NCI-H2081 treated with DMSO at 0.1 percent for 48 hours (cell line): ENCODE results near the gene ECPAS.
"Not testable (repeated sequence)": the region's sequence is repeated elsewhere in the genome, so short reads cannot be mapped to it uniquely, and the experiment has no call there.

Experiments
- DNase-seq: peaks from one replicate; lab custom pipeline; 2025; lab: John Stamatoyannopoulos, UW

Gene ECPAS, protein sequence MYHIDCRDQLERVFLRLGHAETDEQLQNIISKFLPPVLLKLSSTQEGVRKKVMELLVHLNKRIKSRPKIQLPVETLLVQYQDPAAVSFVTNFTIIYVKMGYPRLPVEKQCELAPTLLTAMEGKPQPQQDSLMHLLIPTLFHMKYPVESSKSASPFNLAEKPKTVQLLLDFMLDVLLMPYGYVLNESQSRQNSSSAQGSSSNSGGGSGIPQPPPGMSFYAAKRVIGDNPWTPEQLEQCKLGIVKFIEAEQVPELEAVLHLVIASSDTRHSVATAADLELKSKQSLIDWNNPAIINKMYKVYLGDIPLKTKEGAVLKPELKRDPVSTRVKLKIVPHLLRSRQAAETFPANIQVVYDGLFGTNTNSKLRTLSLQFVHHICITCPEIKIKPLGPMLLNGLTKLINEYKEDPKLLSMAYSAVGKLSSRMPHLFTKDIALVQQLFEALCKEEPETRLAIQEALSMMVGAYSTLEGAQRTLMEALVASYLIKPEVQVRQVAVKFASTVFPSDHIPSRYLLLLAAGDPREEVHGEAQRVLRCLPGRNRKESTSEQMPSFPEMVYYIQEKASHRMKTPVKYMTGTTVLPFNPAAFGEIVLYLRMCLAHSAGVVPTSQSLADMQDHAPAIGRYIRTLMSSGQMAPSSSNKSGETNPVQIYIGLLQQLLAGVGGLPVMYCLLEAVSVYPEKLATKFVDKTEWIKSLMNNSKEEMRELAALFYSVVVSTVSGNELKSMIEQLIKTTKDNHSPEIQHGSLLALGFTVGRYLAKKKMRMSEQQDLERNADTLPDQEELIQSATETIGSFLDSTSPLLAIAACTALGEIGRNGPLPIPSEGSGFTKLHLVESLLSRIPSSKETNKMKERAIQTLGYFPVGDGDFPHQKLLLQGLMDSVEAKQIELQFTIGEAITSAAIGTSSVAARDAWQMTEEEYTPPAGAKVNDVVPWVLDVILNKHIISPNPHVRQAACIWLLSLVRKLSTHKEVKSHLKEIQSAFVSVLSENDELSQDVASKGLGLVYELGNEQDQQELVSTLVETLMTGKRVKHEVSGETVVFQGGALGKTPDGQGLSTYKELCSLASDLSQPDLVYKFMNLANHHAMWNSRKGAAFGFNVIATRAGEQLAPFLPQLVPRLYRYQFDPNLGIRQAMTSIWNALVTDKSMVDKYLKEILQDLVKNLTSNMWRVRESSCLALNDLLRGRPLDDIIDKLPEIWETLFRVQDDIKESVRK (N-terminal part only)

DNA sequence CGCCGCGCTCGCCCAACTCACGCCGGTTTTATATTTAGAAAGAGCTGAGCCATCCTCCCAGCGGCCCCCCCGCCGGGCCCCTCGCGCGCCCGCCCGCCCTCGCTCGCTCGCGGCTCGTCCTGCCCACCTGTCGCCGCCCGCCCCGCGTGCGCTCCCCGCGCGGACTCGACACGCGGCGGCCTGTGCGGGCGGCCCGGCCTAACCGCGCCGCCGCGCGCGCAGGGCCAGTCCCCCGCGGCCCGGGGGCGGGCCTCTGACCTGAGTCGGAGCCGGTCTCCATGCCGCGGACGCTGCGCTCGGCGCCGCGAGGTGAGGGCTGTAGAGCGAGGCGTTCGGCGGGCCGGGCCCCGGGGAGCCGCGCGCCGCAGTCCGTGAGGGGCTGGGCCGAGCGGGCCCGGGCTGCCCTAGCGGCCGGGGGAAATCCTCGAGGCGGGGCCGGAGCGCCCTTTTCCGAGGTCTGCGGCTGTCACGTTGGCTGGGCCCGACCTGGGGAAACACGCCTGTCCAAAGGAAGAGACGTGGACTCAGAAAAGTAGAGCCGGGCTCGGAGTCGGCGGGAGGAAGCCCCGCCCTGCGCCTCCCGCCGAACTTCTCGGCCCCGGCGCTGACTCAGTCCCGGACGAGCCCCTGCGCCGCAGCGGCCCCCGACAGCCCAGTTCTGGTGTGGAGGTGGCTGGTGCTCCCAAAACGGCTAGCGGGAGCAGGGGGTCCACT, at the start of gene ECPAS:
ECPAS (minus strand) TSS at position 526 of the 714 bp plus-strand sequence. CDS start 11,465 bp downstream, outside the sequence.
- DNase-seq = no peak

- DNase-seq = no peak
These were observed 49.1 kb upstream of the ECPAS start for GRCh38 chr9:111533099-111533790.

DNA sequence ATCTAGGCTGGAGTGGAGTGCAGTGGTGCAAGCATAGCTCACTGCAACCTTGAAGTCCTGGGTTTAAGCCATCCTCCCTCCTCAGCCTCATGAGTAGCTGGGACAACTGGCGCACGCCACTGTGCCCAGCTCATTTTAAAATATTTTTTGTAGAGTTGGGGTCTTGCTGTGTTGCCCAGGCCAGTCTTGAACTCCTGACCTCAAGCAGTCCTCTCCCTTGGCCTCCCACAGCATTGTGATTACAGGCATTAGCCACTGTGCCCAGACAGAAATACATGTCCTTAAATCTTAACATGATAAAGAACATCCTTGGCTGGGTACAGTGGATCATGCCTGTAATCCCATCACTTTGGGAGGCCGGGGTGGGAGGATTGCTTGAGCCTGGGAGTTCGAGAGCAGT, 47.5 kb upstream of the ECPAS start:
- DNase-seq = no peak

- DNase-seq = no peak
These were observed 45.6 kb upstream of the ECPAS start for GRCh38 chr9:111529787-111530186.

GRCh38 chr9:111527347-111527746, 43.2 kb upstream of the ECPAS start:
- DNase-seq = no peak

DNA sequence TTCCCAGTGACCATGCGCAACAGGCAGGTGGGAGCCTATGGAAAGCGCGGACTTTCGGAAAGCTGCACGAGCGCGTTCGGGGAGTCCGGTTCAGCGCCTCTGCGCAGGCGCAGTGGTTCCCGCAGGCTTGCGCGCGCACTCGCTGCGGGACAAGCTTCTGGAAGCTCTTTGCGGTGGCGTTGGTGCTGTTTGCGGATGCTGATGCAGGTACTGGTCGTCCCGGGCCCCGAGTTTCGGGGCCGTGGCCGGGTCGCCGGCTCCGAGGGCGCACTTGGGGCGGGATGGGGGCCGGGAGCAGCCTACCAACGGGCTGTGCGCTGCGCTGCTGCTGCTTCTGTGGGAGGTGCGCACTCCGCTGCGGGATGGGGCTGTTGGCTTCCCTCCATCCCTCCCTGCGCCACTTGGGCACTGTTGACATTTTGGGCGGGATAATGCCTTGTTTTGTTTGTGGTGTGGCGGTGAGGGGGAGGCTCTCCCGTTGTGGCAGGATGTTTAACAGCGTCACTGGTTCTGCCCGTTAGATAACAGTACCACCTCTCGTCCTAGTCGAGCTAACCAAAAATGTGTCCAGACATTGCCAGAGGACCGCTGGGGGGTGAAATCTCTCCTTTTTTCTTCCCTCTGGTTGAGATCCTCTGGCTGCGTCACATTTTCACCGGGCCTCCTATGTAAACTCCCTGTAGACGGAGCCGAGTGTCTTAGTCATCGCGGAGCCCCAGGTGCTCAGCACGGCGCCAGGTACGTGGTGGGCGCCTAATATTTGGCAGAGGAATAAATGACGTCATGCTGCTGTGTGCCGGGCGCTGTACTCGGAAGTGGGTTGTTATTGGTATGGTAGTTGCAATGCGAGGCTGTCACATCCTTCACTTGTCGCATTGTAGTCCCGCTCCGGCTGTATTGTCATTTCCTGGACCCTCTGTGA, 41.1 kb upstream of the ECPAS start, which contains the start of gene ZNF483:
ZNF483 (plus strand) TSS at position 124 of the 922 bp plus-strand sequence. CDS start 2,217 bp downstream, outside the sequence.
- peak; percentile 43 for DNase-seq

DNA sequence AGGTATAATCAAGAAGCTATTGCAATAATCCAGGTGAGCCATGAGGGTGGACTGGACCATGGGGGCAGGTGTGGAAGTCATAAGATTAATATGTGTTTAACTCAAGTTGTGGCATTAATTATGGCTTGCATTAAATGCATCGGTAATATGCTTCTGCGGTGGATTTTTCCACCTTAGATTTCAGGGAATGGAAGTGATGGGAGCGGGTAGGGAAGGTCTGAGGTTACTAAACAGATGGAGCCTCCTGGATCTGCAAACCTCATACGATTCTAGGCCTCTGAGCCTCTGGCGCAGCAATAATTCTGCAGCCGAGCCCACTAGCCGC, 40.5 kb upstream of the ECPAS start:
- no peak for DNase-seq

GRCh38 chr9:111516061-111516465, 31.9 kb upstream of the ECPAS start:
- no peak for DNase-seq

GRCh38 chr9:111514967-111515366, 30.8 kb upstream of the ECPAS start:
- no peak for DNase-seq

DNA sequence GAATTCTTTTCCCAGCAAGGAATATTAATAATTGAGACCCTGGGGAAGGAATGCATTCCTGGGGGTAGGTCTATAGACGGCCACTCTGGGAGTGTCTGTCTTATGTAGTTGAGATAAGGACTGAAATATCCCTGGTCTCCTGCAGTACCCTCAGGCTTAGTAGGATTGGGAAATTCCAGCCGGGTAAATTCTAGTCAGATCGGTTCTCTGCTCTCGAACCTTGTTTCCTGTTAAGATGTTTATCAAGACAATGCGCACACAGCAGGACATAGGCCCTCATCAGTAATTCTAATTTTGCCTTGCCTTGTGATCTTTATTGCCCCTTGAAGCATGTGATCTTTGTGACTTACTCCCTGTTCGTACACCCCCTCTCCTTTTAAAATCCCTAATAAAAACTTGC, 27.4 kb upstream of the ECPAS start:
- DNase-seq = not testable (repeated sequence)

DNA sequence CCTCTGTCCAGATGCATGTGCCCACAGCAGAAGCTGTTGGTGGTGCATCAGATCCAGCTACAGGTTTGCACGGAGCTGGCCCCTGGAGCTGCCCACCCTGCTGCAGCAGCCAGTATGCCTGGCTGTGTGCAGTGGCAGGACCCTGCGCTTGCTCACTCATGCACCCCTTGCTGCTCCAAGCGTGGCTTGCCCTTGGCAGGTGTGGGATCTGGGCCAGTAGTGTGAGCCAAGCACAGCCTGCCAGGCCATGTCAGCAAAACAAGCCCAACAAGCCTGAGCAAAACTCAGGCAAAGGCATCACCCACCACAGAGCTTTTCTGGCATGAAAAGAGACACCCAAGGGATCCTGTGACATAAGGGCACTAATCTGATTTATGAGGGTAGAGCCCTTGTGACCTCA, 18.3 kb upstream of the ECPAS start:
- DNase-seq = no peak

DNA sequence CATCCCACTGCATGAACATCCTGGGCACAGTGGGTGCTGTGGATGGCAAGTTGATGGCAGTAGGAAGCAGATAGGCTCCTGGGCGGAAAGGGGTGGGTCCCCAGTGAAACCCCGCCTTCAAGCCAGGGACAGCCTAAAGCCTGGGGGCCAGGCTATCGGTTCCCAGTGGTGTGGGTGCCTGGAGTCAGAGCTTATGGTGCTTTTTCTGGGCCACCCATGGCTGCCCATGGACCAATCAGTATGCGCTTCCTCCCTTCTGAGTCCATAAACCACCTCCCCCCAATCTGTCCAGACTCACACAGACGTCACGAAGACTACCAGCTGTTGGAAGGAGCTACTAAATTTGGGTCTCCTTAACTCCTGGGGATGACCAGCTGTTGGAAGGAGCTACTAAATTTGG, 17.5 kb upstream of the ECPAS start:
- no peak for DNase-seq

- no peak for DNase-seq
These were observed 16.9 kb upstream of the ECPAS start for GRCh38 chr9:111501005-111501562.

DNA sequence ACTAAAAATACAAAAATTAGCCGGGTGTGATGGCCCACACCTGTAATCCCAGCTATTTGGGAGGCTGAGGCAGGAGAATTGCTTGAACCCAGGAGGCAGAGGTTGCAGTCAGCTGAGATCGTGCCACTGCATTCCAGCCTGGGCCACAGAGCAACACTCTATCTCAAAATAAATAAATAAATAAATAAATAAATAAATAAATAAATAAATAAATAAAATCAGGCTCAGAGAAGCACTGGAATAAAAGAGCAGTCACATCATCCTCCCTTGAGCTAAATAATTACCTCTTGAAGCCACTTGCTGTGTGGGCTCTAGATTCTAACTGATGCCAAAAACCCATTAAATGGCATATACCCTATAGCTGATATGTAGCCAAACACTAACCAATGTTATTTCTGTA, 13.0 kb upstream of the ECPAS start:
- not testable (repeated sequence) for DNase-seq

DNA sequence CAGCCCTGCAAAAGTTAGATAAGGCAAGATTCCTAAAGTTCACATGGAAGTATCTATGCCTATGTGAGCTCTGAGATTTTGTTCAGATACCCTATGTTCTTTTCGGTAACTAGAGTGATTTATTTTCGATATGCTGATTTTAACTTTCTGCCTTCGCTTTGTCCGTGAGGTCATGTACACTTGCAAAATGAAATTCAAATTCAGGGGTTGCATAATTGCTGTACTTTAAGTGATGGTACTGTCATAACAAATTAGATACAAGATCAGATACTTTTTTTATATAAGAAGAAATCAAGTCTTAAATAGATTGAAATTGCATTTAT, 350 bp upstream of the ECPAS start:
- no peak for DNase-seq

DNA sequence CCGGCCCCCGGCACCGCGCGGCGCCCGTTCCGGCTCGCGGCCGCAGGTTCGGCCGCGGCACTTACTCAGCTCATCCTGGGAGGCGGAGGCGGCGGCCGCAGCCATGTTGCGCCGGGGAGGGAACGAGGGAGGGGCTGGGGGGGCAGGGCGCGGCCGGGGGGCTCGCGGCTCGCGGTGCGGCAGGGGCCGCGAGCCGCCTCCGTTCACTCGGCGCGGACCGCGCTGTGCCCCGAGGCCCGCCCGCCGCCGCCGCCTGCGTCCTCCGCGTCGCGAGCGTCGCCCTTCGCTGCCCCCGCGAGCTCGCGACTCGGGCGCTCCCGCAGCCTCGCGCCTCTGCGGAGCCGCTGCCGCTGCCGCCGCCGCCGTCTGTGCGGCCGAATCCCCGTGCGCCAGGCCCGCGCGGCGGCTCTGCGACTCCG, 735 bp downstream of the ECPAS start:
- no peak for DNase-seq

GRCh38 chr9:111482694-111483438, 1.3 kb downstream of the ECPAS start:
- no peak for DNase-seq

DNA sequence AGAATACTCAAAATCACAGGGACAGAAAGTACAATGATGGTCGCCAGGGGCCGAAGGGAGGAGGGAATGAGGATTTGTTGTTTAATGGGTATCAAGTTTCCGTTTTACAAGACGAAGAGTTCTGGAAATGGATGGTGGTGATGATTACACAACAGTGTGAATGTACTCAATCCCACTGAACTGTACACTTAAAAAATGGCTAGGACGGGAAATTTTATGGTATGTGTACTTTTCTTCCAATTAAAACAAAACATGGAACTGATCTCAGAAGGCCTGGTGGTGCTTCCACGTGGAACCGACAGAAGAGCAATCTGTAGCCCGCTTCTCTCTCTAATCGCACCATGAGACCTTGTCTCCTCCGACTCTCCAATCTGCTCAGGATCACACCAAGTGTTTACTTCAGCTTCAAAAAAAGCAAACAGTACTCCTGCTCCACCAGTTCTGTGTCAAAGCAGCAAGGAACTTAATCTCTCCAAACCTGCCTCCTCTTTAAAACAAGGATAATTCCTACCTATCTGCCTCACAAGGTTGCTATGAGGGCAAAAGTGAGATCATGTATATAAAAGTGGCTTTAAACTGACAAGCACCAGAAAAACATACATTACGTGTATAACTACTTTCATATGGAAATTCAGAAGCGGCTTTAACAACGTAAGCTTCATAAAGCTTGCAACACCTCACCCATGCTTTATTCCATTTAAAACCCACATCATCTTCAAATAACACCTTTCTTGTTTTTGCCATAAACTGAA, 2.1 kb downstream of the ECPAS start:
- peak; percentile 30 for DNase-seq
